Colonic mucosa (tissue), 4 donors: ENCODE data around the gene KANSL1L. TPM values are rescaled to one million over a fixed set of nuclear protein-coding genes. Genes with fewer than 3 reads are reported as not detected.

Experiments used
- DNase-seq: peaks from one replicate; pipeline ENCODE4 v3.0.0-alpha.2; 2020
- H3K27ac ChIP-seq: fragments of 200-600 bp; one replicate; pipeline ENCODE4 v1.8.0; 2021
- H3K27me3 ChIP-seq: fragments of 200-600 bp; one replicate; pipeline ENCODE4 v1.8.0; 2021
- H3K36me3 ChIP-seq: fragments of 200-600 bp; one replicate; pipeline ENCODE4 v1.8.0; 2021
- H3K4me1 ChIP-seq: fragments of 200-600 bp; one replicate; pipeline ENCODE4 v1.8.0; 2021; ENCODE audit warnings: mild to moderate bottlenecking
- H3K4me3 ChIP-seq: fragments of 200-600 bp; one replicate; pipeline ENCODE4 v1.8.0; 2021
- H3K9ac ChIP-seq, 2 donors: one replicate each; pipeline ENCODE4 v1.7.0; 2013; ENCODE audit warnings: control low read depth in 2 of 2, low read depth in 2 of 2, low read length in 2 of 2
- H3K9me3 ChIP-seq: fragments of 200-600 bp; one replicate; pipeline ENCODE4 v1.8.0; 2021
- intact Hi-C: fragments of 100-400 bp; cut with DNase I; formaldehyde crosslinking; loops from one replicate; pipeline ENCODE4 v1.14.1; 2022
- total RNA-seq, 2 donors: library from RNA; stranded (reverse); fragmentation: NEBNext Ultra II Directional in 1 of 2; extraction: Animal tissue kit (Norgen Biotek cat#: 25700) in 1 of 2; gene quantifications; one replicate each; pipeline ENCODE4 v1.2.1, GENCODE V29; 2021
- TF ChIP-seq, protein P1 (sequence below): fragments of 200-600 bp; IDR thresholded peaks from one replicate; pipeline ENCODE4 v1.8.0; 2022; ENCODE audit warnings: antibody characterized with exemption, mild to moderate bottlenecking
- donor health status: healthy.
- donor health status: DM: no; HTN: no; CAD: no.
- donor health status: DM: no; HTN: no; CAD: no.

Gene KANSL1L
- total RNA-seq, 2 donors from 2014 or later: 5.9 to 7.7 TPM

DNA sequence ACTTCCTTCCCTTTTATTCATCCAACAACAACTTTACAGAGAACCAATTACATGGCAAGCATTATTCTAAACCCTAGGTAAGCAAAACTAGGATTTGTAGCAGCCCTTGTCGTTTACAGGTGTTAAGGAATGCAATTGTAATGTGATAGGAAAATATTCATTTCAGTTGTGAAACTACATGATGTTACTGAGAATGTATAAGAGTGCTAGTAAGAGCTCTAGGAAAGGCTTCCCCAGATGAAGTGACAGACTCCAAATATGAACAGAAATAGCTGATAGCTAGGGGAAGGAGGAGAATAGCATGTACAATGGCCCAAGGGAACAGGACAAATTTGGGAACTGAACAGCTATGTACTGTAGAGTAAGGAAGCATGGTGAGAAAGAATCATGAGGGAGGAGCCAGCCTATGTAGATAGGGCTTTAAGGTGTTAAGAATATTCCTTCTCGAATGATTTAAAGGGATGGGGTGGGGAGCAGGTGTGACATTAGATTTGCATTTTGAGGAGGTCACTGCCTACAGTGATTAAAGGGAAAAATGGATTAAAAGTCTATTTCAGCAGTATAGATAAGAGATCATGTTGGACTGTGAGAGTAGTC is 137.0 kb downstream of the KANSL1L start:
- no peak overlapping the region for H3K4me3 ChIP-seq
- H3K36me3 ChIP-seq: no peaks in the 10 kb centered on the region
- H3K4me1 ChIP-seq: no peaks in the 10 kb centered on the region
- intact Hi-C loops: no loop called here
- H3K27ac ChIP-seq: no peak overlapping the region
- TF ChIP-seq, protein P1, sequence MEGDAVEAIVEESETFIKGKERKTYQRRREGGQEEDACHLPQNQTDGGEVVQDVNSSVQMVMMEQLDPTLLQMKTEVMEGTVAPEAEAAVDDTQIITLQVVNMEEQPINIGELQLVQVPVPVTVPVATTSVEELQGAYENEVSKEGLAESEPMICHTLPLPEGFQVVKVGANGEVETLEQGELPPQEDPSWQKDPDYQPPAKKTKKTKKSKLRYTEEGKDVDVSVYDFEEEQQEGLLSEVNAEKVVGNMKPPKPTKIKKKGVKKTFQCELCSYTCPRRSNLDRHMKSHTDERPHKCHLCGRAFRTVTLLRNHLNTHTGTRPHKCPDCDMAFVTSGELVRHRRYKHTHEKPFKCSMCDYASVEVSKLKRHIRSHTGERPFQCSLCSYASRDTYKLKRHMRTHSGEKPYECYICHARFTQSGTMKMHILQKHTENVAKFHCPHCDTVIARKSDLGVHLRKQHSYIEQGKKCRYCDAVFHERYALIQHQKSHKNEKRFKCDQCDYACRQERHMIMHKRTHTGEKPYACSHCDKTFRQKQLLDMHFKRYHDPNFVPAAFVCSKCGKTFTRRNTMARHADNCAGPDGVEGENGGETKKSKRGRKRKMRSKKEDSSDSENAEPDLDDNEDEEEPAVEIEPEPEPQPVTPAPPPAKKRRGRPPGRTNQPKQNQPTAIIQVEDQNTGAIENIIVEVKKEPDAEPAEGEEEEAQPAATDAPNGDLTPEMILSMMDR: no peak
- no peaks in the 10 kb centered on the region for H3K27me3 ChIP-seq
- no peak for DNase-seq
- no peaks in the 10 kb centered on the region for H3K9me3 ChIP-seq
- H3K9ac ChIP-seq: no peak overlapping the region

DNA sequence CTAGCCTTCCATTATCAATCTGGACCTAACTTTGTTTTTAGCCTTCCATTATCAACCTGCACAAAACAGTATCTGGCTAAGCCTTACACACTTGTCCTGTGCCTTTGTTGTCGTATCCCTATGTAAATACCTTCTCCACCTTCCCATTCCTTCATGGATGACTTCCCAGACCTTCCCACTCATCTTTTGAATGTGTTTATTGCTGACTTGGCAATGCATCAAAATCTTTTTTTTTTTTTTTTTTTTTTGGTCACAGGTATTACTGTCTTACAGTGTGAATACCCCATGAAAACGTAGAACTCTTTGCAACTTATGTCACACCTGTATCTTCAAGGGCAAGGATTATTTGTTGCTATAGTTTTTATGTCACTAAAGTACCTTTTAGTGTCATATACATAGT is 143.0 kb downstream of the KANSL1L start:
- intact Hi-C loops: no loop called here
- Histone ChIP-seq H3K9me3 (no peaks in the 10 kb centered on the region), H3K9ac (no peak overlapping the region), H3K27ac (no peak overlapping the region), H3K4me3 (no peak overlapping the region), H3K36me3 (no peaks in the 10 kb centered on the region), H3K27me3 (no peaks in the 10 kb centered on the region), H3K4me1 (no peaks in the 10 kb centered on the region)
- TF ChIP-seq, protein P1: no peak
- no peak for DNase-seq

DNA sequence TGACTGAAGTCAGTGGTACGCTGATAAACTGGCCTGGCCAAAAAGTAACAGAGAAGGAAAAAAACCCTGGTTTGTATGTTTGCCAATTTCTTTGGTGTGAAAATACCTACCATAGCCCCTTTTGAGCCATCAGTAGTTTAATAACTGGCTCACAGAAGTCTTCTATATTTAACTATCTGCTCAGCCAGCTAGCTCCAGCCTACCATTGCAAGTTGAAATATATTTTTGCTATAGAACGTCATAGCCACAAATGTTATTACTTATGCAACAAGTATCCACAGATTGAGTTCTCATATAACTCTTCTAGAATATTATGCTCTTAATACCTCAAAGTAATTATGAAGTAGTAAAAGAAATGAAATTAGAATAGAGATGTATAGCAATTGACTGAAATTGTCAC is 143.6 kb downstream of the KANSL1L start:
- TF ChIP-seq, protein P1: no peak
- Histone ChIP-seq H3K4me1 (no peaks in the 10 kb centered on the region), H3K4me3 (no peak overlapping the region), H3K9me3 (no peaks in the 10 kb centered on the region), H3K36me3 (no peaks in the 10 kb centered on the region), H3K27ac (no peak overlapping the region), H3K9ac (no peak overlapping the region), H3K27me3 (no peaks in the 10 kb centered on the region)
- no peak for DNase-seq
- intact Hi-C loops: no loop called here

DNA sequence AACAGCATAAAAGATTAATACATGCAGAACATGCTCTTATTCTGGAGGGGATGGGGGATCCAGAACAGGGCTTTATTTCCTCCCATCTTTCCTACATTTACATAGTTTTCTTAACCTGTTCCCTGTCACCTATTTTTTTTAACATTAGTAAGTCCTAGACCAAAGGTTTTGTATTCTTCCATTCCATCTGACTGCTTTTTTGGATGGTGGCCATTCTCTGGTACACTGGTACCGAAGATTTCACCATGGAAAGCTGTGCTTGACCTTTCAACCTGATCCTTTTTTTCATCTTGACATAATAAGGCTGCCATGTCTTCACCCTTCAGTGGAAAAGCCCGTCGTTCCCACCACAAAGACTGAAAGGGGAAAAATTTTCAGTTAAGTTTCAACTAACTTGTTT is 148.4 kb downstream of the KANSL1L start:
- Histone ChIP-seq H3K36me3 (peaks cover 3% of the 10 kb centered on the region), H3K9me3 (no peaks in the 10 kb centered on the region), H3K27ac (no peak overlapping the region), H3K9ac (no peak overlapping the region), H3K4me3 (no peak overlapping the region), H3K4me1 (no peaks in the 10 kb centered on the region), H3K27me3 (no peaks in the 10 kb centered on the region)
- TF ChIP-seq, protein P1: no peak
- intact Hi-C loops: no loop called here
- no peak for DNase-seq

DNA sequence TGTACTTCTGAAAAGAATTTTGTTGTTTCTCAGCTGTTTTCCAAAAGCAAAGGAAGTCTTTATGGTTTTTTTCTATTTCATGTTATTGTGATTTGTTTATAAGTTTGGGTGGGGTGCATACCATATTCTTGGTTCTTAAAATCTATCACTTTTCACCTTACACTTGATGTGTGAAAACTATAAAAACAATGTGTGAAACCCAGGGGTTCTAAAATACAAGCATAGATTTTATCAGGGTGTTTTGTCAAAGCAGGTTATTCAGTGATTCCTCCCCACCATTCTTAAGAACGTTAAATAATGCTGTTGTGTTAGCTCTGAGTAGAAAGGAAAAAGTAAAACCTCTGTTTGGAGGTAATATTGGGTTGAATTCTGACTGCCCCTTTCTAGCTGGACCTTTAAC is 151.1 kb downstream of the KANSL1L start:
- no peaks in the 10 kb centered on the region for H3K27me3 ChIP-seq
- no peak overlapping the region for H3K9ac ChIP-seq
- DNase-seq: no peak
- TF ChIP-seq, protein P1: no peak
- no peak overlapping the region for H3K27ac ChIP-seq
- H3K4me3 ChIP-seq: no peak overlapping the region
- H3K36me3 ChIP-seq: peaks cover 9% of the 10 kb centered on the region
- H3K9me3 ChIP-seq: no peaks in the 10 kb centered on the region
- no peaks in the 10 kb centered on the region for H3K4me1 ChIP-seq
- intact Hi-C loops: no loop called here
